ENCODE data around the gene PLEKHA1.

The PLEKHA1 gene

DNA sequence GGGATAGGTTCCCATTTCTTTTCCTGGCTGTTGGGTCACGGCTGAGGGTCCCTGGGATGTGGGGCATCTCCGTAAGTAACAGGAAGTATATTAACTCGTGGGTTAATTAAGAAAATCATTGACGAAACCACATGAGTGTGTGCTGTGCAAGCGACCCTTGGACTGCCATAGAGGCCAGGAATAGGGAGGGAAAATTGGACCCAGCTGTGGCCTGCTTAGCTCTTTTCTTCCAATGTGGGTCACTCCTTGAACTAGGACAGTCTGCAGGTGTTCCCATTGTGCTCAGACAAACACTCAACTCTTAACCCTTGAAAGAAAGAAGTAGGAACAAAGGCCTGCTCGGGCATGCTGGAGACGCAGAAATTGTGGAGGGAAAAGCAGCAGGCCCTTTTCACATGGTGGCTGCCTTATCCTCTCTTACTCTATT is 25.6 kb upstream of the PLEKHA1 start:
- H3K4me3 ChIP-seq (ENCODE audit: low read length) = no peak overlapping the region
- no peak overlapping the region for H3K9ac ChIP-seq (ENCODE audit: low read depth, low read length)
- H3K27me3 ChIP-seq (ENCODE audit: insufficient read depth, low read length) = no peaks in the 10 kb centered on the region
- H3K27ac ChIP-seq (ENCODE audit: low read length) = no peak overlapping the region
- H3K9me3 ChIP-seq (ENCODE audit: insufficient read depth, low read depth, low read length) = peaks cover 14% of the 10 kb centered on the region
- H3K36me3 ChIP-seq (ENCODE audit: insufficient read depth, low read depth, low read length) = no peaks in the 10 kb centered on the region
- peaks cover 7% of the 10 kb centered on the region; the same call in 1 of the 2 replicates for H3K4me1 ChIP-seq (ENCODE audit: insufficient read depth, low read length)

DNA sequence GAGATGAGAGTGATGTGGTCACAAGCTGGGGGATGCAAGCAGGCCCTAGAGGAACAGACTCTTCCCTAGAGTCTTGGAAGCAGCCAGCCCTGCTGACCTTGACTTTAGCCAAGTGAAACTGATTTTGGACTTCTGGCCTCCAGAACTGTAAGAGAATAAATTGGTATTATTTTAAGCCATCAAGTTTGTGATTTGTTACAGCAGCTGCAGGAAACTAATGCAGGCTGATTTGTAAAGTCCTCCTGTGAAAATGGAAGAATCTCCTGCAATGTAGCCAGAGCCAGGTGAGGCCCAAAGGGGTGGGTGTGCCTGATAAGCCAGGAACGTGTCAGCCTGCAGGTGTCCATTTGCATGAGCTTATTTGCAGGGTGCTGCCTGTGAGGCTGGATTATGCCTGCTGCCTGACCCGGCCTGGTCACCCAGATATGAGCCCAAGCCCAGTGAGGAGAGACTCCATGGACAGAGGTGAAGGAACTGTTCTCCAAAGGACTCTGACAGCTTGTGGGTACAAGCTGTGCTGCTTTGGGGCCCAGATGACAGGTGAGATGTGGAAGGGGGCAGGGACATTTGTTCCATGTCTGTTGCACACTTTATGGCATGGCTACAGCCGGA is 24.6 kb upstream of the PLEKHA1 start:
- H3K4me3 ChIP-seq (ENCODE audit: low read length) = no peak overlapping the region
- H3K27ac ChIP-seq (ENCODE audit: low read length) = no peak overlapping the region
- peaks cover 6% of the 10 kb centered on the region; the same call in 1 of the 2 replicates for H3K4me1 ChIP-seq (ENCODE audit: insufficient read depth, low read length)

DNA sequence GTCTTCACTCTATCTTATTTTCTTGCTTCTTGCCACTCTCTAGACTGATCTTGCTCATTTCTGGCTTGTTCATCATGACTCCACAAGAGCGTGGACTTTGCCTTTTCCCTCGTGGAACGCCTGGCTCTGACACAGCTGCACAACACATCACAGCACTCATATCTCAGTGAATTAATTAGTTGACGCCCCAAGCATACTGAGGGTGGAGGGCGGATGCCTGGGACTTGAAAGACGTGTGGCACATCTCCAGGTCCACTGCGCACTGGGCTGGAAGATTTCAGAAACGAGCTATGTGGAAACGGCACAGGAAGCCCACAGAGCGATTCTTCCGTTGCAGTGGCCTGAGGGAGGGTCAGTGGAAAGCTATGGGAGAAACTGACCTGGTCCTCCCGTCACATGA is 23.6 kb upstream of the PLEKHA1 start:
- peaks cover 5% of the 10 kb centered on the region; the same call in 1 of the 2 replicates for H3K4me1 ChIP-seq (ENCODE audit: insufficient read depth, low read length)

More for the DNA sequence above, 24.6 kb upstream of the PLEKHA1 start:
- Histone ChIP-seq H3K9ac (ENCODE audit: low read depth, low read length) (no peak overlapping the region), H3K9me3 (ENCODE audit: insufficient read depth, low read depth, low read length) (peaks cover 14% of the 10 kb centered on the region), H3K27me3 (ENCODE audit: insufficient read depth, low read length) (no peaks in the 10 kb centered on the region), H3K36me3 (ENCODE audit: insufficient read depth, low read depth, low read length) (no peaks in the 10 kb centered on the region)

DNA sequence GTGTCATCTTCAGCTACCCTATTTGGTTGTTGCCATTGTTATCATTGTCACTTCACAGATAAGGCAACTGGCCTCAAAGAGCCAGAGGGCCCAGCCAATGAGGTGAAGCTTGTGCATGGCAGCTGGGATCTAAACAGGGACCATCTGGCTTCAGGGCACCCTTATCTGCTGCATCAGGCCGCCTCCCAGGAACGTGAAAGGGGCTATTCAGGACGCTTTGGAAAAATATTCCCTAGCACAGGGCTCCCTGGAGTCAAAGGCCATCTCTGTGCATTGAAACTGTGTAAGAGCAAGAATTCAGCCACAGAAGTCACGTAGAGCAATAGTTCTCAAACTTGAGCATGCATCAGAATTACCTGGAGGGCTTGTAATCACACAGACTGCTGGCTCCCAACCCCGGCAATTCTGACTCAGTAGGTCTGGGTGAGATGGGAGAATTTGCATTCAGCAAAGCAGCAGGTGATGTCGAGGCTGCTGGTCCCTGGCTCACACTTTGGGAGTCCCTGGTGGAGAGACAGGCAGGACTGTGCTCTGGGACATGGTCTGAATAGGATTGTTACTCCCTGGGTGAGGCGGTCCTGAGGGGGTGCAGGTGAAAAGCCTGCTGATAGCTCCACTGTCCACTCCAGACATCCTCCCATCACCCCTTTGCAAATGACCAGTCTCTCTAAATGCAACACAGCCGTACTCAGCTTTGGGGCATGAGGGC is 21.5 kb upstream of the PLEKHA1 start:
- Histone ChIP-seq H3K36me3 (ENCODE audit: insufficient read depth, low read depth, low read length) (no peaks in the 10 kb centered on the region), H3K9ac (ENCODE audit: low read depth, low read length) (no peak overlapping the region), H3K27ac (ENCODE audit: low read length) (no peak overlapping the region), H3K9me3 (ENCODE audit: insufficient read depth, low read depth, low read length) (no peaks in the 10 kb centered on the region), H3K27me3 (ENCODE audit: insufficient read depth, low read length) (no peaks in the 10 kb centered on the region), H3K4me3 (ENCODE audit: low read length) (no peak overlapping the region), H3K4me1 (ENCODE audit: insufficient read depth, low read length) (peaks cover 5% of the 10 kb centered on the region; the same call in 1 of the 2 replicates)

More for the DNA sequence above, 23.6 kb upstream of the PLEKHA1 start:
- Histone ChIP-seq H3K4me3 (ENCODE audit: low read length) (no peak overlapping the region), H3K27me3 (ENCODE audit: insufficient read depth, low read length) (no peaks in the 10 kb centered on the region), H3K9ac (ENCODE audit: low read depth, low read length) (no peak overlapping the region), H3K27ac (ENCODE audit: low read length) (no peak overlapping the region), H3K36me3 (ENCODE audit: insufficient read depth, low read depth, low read length) (no peaks in the 10 kb centered on the region), H3K9me3 (ENCODE audit: insufficient read depth, low read depth, low read length) (peaks cover 12% of the 10 kb centered on the region)

DNA sequence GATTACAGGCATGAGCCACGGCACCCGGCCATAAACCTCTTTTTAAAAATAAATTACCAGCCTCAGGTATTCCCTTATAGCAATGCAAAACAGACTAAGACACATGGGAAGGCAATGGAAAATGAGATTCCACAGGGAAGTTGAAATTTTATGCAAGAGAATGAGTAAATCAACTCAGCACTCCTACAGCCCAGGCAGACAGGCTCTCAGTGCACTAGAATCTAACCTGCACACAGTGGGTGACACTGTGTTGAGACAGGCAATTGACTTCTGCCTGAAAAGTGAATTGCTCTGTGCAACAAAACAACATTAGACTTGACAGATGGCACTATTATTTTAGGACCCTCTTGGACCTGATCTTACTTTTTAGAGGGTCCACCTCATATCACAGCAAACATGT is 20.1 kb upstream of the PLEKHA1 start:
- H3K9ac ChIP-seq (ENCODE audit: low read depth, low read length) = no peak overlapping the region
- no peaks in the 10 kb centered on the region for H3K36me3 ChIP-seq (ENCODE audit: insufficient read depth, low read depth, low read length)
- H3K9me3 ChIP-seq (ENCODE audit: insufficient read depth, low read depth, low read length) = no peaks in the 10 kb centered on the region
- H3K27ac ChIP-seq (ENCODE audit: low read length) = no peak overlapping the region
- H3K4me1 ChIP-seq (ENCODE audit: insufficient read depth, low read length) = peaks cover 5% of the 10 kb centered on the region; the same call in 1 of the 2 replicates
- H3K27me3 ChIP-seq (ENCODE audit: insufficient read depth, low read length) = no peaks in the 10 kb centered on the region
- H3K4me3 ChIP-seq (ENCODE audit: low read length) = no peak overlapping the region

DNA sequence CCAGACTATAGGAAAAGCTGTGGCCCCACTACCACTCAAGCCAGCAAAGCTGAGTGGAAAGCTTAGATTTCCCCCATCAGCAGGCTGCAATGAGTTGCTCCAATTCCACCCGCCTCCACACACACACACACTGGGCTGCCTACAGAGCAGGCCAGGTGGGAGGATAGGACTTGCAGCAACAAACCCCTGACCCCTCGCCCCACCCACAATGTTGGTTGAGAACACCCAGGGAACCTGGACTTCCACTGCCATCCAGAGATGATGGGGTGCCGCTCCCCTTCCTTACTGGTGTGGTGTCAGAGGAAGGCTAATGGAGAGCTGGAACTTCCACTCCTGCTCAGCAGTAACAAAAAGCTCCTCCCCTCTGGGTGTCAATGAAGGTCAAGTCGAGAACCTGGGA is 16.8 kb upstream of the PLEKHA1 start:
- Histone ChIP-seq H3K4me1 (ENCODE audit: insufficient read depth, low read length) (no peaks in the 10 kb centered on the region), H3K27ac (ENCODE audit: low read length) (no peak overlapping the region), H3K9me3 (ENCODE audit: insufficient read depth, low read depth, low read length) (no peaks in the 10 kb centered on the region), H3K36me3 (ENCODE audit: insufficient read depth, low read depth, low read length) (no peaks in the 10 kb centered on the region), H3K9ac (ENCODE audit: low read depth, low read length) (no peak overlapping the region), H3K27me3 (ENCODE audit: insufficient read depth, low read length) (no peaks in the 10 kb centered on the region), H3K4me3 (ENCODE audit: low read length) (no peak overlapping the region)

DNA sequence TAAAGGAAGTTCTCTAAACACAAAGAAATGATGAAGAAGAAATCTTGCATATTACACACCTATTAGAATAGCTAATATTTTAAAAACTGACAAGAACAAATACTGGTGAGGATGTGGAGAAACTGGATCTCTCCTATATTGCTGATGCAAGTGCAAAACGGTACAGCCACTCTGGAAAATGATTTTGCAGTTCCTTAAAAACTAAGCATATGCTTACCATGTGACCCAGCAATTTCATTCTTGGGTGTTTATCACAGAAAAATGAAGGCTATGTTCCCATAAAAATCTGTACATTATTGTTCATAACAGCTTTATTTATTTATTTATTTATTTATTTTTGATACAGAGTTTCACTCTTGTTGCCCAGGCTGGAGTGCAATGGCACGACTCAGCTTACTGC is 14.9 kb upstream of the PLEKHA1 start:
- Histone ChIP-seq H3K9me3 (ENCODE audit: insufficient read depth, low read depth, low read length) (no peaks in the 10 kb centered on the region), H3K9ac (ENCODE audit: low read depth, low read length) (no peak overlapping the region), H3K4me1 (ENCODE audit: insufficient read depth, low read length) (no peaks in the 10 kb centered on the region), H3K27me3 (ENCODE audit: insufficient read depth, low read length) (no peaks in the 10 kb centered on the region), H3K36me3 (ENCODE audit: insufficient read depth, low read depth, low read length) (no peaks in the 10 kb centered on the region), H3K4me3 (ENCODE audit: low read length) (no peak overlapping the region), H3K27ac (ENCODE audit: low read length) (no peak overlapping the region)

DNA sequence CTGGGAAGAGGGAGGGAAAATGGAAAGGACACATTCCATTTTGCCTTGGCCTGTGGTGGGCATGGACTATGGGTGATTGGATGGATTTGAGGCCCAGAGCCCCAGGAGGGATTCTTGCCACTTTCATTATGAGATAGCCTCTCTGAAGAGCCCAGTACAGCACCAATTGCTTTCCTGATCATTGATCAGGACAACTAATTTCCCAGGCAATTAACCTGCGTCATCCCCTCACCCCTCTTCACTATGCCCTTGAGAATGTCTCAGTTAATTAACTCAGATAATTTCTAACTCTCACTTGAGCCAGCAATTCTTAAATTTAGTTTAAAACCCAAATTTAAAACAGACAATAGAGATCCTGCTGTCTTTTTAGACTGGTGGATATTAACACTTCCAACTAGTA is 13.5 kb upstream of the PLEKHA1 start:
- Histone ChIP-seq H3K9ac (ENCODE audit: low read depth, low read length) (no peak overlapping the region), H3K27ac (ENCODE audit: low read length) (no peak overlapping the region), H3K4me1 (ENCODE audit: insufficient read depth, low read length) (no peaks in the 10 kb centered on the region), H3K27me3 (ENCODE audit: insufficient read depth, low read length) (no peaks in the 10 kb centered on the region), H3K9me3 (ENCODE audit: insufficient read depth, low read depth, low read length) (no peaks in the 10 kb centered on the region), H3K4me3 (ENCODE audit: low read length) (no peak overlapping the region), H3K36me3 (ENCODE audit: insufficient read depth, low read depth, low read length) (no peaks in the 10 kb centered on the region)

DNA sequence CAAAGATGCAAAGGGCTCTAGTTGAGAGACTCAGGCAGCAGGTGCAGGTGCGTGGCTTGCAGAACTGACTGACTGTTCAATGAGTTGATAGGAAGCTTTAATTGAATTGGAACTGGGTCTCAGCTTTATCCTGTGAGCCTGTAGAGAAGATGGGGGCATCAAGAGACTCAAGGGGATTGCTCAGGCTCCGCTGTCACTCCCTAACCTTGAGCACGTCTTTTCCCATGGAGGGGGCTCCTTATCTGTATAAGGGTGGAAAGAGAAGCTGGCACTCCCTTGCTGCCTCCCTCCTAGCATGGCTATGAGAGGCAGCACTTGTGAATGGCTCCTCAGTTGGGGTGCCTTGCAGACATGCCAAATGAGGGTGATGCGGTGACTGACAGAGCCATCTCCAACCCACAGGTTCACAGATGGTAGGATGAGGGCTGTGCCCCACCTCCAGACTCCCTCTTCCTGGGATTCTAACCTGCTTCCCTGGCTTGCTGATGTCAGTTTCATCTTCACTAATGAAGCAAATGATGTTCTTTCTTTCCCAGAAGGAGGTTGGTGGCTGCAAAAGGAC is 12.4 kb upstream of the PLEKHA1 start:
- Histone ChIP-seq H3K4me3 (ENCODE audit: low read length) (no peak overlapping the region), H3K36me3 (ENCODE audit: insufficient read depth, low read depth, low read length) (no peaks in the 10 kb centered on the region), H3K9ac (ENCODE audit: low read depth, low read length) (no peak overlapping the region), H3K27me3 (ENCODE audit: insufficient read depth, low read length) (no peaks in the 10 kb centered on the region), H3K27ac (ENCODE audit: low read length) (no peak overlapping the region), H3K9me3 (ENCODE audit: insufficient read depth, low read depth, low read length) (no peaks in the 10 kb centered on the region), H3K4me1 (ENCODE audit: insufficient read depth, low read length) (no peaks in the 10 kb centered on the region)

DNA sequence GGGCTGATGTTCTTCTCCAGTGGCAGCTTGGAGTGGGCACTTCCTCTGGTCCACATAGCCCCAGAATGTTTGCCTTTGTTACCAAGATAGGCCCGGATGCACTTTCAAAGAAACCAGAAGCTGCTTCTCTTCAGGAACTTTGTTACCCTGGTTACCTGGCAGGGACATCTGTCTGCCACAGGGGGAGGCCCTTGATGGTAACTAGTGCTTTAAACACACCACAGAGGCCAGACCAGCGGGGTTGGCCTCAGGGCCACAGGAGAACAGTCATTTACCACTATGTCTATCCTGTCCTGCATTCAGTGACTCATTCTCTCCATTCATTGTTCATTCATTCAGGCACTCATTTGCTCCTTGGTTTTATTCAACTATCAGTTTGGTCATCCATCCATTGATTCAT is 11.9 kb upstream of the PLEKHA1 start:
- H3K4me1 ChIP-seq (ENCODE audit: insufficient read depth, low read length) = no peaks in the 10 kb centered on the region
- H3K27me3 ChIP-seq (ENCODE audit: insufficient read depth, low read length) = no peaks in the 10 kb centered on the region
- H3K27ac ChIP-seq (ENCODE audit: low read length) = no peak overlapping the region
- H3K9me3 ChIP-seq (ENCODE audit: insufficient read depth, low read depth, low read length) = 0 out of 2 replicates have a peak, but pooled peaks cover 2% of the 10 kb centered on the region
- no peak overlapping the region for H3K9ac ChIP-seq (ENCODE audit: low read depth, low read length)
- H3K4me3 ChIP-seq (ENCODE audit: low read length) = no peak overlapping the region
- H3K36me3 ChIP-seq (ENCODE audit: insufficient read depth, low read depth, low read length) = no peaks in the 10 kb centered on the region

DNA sequence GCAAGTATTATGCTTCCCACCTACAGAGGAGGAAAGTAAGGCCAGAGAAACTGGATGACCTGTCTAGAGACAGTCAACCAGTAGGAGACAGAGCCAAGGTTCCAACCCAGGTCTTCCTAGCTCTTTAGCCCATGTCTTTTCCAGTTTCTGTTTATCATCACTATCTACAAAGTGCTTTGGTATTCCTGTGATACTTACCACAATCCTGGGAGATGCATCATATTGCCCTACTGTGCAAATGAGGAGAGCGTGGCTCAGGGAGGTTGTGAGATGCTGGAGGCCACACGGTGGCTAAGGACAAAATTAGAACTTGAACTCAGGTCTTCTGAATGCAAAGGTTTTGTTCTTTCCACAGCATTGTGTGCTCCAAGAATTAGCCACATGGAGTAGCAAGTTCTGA is 11.2 kb upstream of the PLEKHA1 start:
- no peak overlapping the region for H3K27ac ChIP-seq (ENCODE audit: low read length)

More for the DNA sequence above, 11.2 kb upstream of the PLEKHA1 start:
- Histone ChIP-seq H3K27me3 (ENCODE audit: insufficient read depth, low read length) (no peaks in the 10 kb centered on the region), H3K9ac (ENCODE audit: low read depth, low read length) (no peak overlapping the region), H3K9me3 (ENCODE audit: insufficient read depth, low read depth, low read length) (0 out of 2 replicates have a peak, but pooled peaks cover 3% of the 10 kb centered on the region), H3K4me3 (ENCODE audit: low read length) (no peak overlapping the region), H3K36me3 (ENCODE audit: insufficient read depth, low read depth, low read length) (no peaks in the 10 kb centered on the region), H3K4me1 (ENCODE audit: insufficient read depth, low read length) (peaks cover 1% of the 10 kb centered on the region; the same call in 1 of the 2 replicates)
